Measurements from ENCODE around the gene IL6ST. TPM values are rescaled to one million over a fixed set of nuclear protein-coding genes. Genes with fewer than 3 reads are reported as not detected.

IL6ST gene
- total and polyA plus RNA-seq, 10 of the 15 experiments (the other 5 are each of a cell fraction or from before 2014, with no cell fraction given): 1.5 to 139 (median 13.0) TPM

DNA sequence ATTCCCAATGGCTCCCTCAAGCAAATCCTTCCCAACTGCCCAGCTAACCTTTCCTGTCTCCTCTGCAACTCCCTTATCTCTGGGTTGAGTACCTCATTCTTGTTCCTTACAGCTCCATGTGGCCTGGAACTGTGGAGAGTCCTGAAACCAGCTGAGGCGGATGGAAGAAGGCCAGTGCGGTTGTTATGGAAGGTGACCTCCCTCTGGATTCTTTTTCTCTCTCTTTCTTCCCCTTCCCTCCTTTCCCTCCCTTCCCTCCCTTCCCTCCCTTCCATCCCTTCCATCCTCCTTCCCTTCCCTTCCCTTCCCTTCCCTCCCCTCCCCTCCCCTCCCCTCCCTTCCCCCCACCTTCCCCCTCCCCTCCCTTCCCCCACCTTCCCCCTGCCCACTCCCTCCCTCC lies 98.5 kb downstream of the IL6ST start:
- TF ChIP-seq NFXL1 (IDR thresholded peaks at IDR 0.05; ENCODE audit: borderline replicate concordance) (no peak), NRF1 (conservative IDR thresholded peaks at IDR 0.05; ENCODE audit: low read depth, low read length) (no peak), MYC (IDR thresholded peaks at IDR 0.05; ENCODE audit: insufficient read depth, insufficient read length, insufficient replicate concordance, low read length, severe bottlenecking) (no peak), EP300 (IDR thresholded peaks at IDR 0.05; ENCODE audit: borderline replicate concordance in 1 of 2, control insufficient read depth in 1 of 2, low read depth in 2 of 2, low read length in 2 of 2) (no peak), HDAC6 (IDR thresholded peaks at IDR 0.05; ENCODE audit: unreplicated experiment) (no peak), POLR2AphosphoS2 (IDR thresholded peaks at IDR 0.05; ENCODE audit: low read depth, low read length) (no peak), YY1 (IDR thresholded peaks at IDR 0.05; ENCODE audit: low read depth, low read length) (no peak), JUND (IDR thresholded peaks at IDR 0.05; ENCODE audit: low read depth, low read length) (no peak), EED (IDR thresholded peaks at IDR 0.05; ENCODE audit: low read depth) (no peak), MEF2A (IDR thresholded peaks at IDR 0.05; ENCODE audit: insufficient read depth, low read depth, low read length) (no peak), TCF7 (IDR thresholded peaks at IDR 0.05; ENCODE audit: borderline replicate concordance) (no peak), GATAD2B (conservative IDR thresholded peaks at IDR 0.05; ENCODE audit: low read depth) (no peak), RBBP5 (conservative IDR thresholded peaks at IDR 0.05) (no peak), STAT3 (IDR thresholded peaks at IDR 0.05; ENCODE audit: low read depth, low read length) (no peak)
- TF ChIP-seq, protein P1, sequence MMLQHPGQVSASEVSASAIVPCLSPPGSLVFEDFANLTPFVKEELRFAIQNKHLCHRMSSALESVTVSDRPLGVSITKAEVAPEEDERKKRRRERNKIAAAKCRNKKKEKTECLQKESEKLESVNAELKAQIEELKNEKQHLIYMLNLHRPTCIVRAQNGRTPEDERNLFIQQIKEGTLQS (IDR thresholded peaks at IDR 0.05; ENCODE audit: borderline replicate concordance, extremely low read depth, low read depth, low read length): no peak
- Histone ChIP-seq H3K4me3 (no peak overlapping the region), H3K36me3 (ENCODE audit: control insufficient read depth in 2 of 2, insufficient read depth in 2 of 2, low read length in 1 of 2) (no peaks in the 10 kb centered on the region), H3K79me2 (ENCODE audit: control insufficient read depth, insufficient read depth, low read length) (no peaks in the 10 kb centered on the region), H4K20me1 (ENCODE audit: control insufficient read depth, insufficient read depth) (no peaks in the 10 kb centered on the region), H3K27me3 (replicated peaks in 1 of 2; ENCODE audit: control insufficient read depth in 2 of 2, insufficient read depth in 2 of 2, low read length in 1 of 2) (no peaks in the 10 kb centered on the region), H3K4me2 (ENCODE audit: control insufficient read depth, insufficient read depth) (no peak overlapping the region), H3K9me3 (replicated peaks; ENCODE audit: control insufficient read depth, insufficient read depth, low read length) (no peaks in the 10 kb centered on the region; the same call in 2 of the 3 replicates), H3K9ac (ENCODE audit: control insufficient read depth, insufficient read depth, low read length) (no peak overlapping the region), H3K4me1 (ENCODE audit: control insufficient read depth, insufficient read depth, low read length) (peaks cover 10% of the 10 kb centered on the region), H3K27ac (ENCODE audit: control insufficient read depth, insufficient read depth) (no peak overlapping the region), H2AFZ (ENCODE audit: control insufficient read depth, low read depth, low read length) (no peak overlapping the region)
- ChIA-PET CTCF (no interaction called here), RAD21 (ENCODE audit: unreplicated experiment) (interaction anchor here (1.0 to 1.7 kb wide), 2 partner anchors 18 to 304 kb away, joined by 3 to 5 read pairs; no protein-coding TSS in a partner anchor), POLR2A (interaction anchor here (0.7 kb wide), 1 partner anchor 373 kb away, joined by 3 read pairs; no protein-coding TSS in a partner anchor), SMC1A (ENCODE audit: uncharacterized antibody, unreplicated experiment) (interaction anchor here (1.0 to 1.4 kb wide), 2 partner anchors 11 to 41 kb away, joined by 4 to 6 read pairs; no protein-coding TSS in a partner anchor)
- DNase-seq (ENCODE audit: low read depth, low spot score) (no peak), ATAC-seq (no peak), FAIRE-seq (no peak)
- in situ Hi-C loops (cut with MboI): no loop called here
- BruUV-seq (replicated peaks): no TSS peak
- intact Hi-C loops (cut with micrococcal nuclease; ENCODE audit: unreplicated experiment): no loop called here
- 100% methylated on average over 2 of the region's 2 CpGs for WGBS (ENCODE audit: insufficient coverage, insufficient replicate concordance, low lambda C conversion rate, missing lambda C conversion rate)
